Motor neuron (in vitro differentiated cells): ENCODE data around the gene INPP5A. TPM values are rescaled to one million over a fixed set of nuclear protein-coding genes. Genes with fewer than 3 reads are reported as not detected.
"Not testable (repeated sequence)": the region's sequence is repeated elsewhere in the genome, so short reads cannot be mapped to it uniquely, and the experiment has no call there.

Experiments used
- ATAC-seq, 8 experiments: fragments of 200-7000 bp; cut with Tn5 transposase; replicated peaks in 6 of 8; 2 replicates each; pipeline ENCODE4 v1.8.0; 2021; ENCODE audit warnings: mild to moderate bottlenecking in 8 of 8, moderate library complexity in 8 of 8
- H3K27ac ChIP-seq, 2 donors: fragments of 250-450 bp; sonication (Bioruptor Pico); 2 replicates each; pipeline ENCODE4 v1.9.0; 2021; ENCODE audit warnings: antibody characterized with exemption in 2 of 2, mild to moderate bottlenecking in 2 of 2, moderate library complexity in 1 of 2
- H3K4me1 ChIP-seq, 2 donors: fragments of 250-450 bp; sonication (Bioruptor Pico); replicated peaks in 1 of 2; 2 replicates each; pipeline ENCODE4 v1.6.1; 2021; ENCODE audit warnings: antibody characterized with exemption in 2 of 2, mild to moderate bottlenecking in 2 of 2, moderate library complexity in 1 of 2
- H3K4me3 ChIP-seq, 5 donors: fragments of 250-450 bp; sonication (Bioruptor Pico); 2 replicates each; pipeline ENCODE4 v1.9.0; 2021; ENCODE audit warnings: antibody characterized with exemption in 5 of 5, mild to moderate bottlenecking in 5 of 5, moderate library complexity in 4 of 5
- WGBS, 10 experiments: fragments of 450-650 bp; shearing (Covaris generic); methylation state at CpG; one replicate each; pipeline ENCODE4 v1.0.0; 2022; 5-methylcytosine and 5-hydroxymethylcytosine counted together
- in situ Hi-C, 9 experiments: fragments of 400-800 bp; cut with MboI; loops; one replicate each; pipeline ENCODE4 v1.15.0; 2021; ENCODE audit warnings: low sequenced_read_pairs in 9 of 9, low pct_unique_long_range_greater_than_20kb in 2 of 9; ENCODE audit not compliant: unreplicated experiment in 9 of 9
- total RNA-seq, 8 experiments: library from RNA; unstranded; fragments of 300-600 nt; gene quantifications; 2 replicates each; pipeline versions ENCODE4 v1.2.3 to v1.2.4, GENCODE V29; 2022

The INPP5A gene
- total RNA-seq, 8 experiments from 2014 or later: 13.2 to 45.0 (median 17.9) TPM

- 80 to 100% (median 96%) methylated on average over 1 to 4 of the region's 12 CpGs; no CpG with 5 or more reads in 7 of the 10 experiments for WGBS, 10 experiments
- H3K4me3 ChIP-seq, in situ Hi-C loops, H3K27ac ChIP-seq, ATAC-seq: not testable (repeated sequence)
- peaks cover 10 to 16% of the 10 kb centered on the region in 2 donors for H3K4me1 ChIP-seq
Measured at GRCh38 chr10:132572946-132573345, 35.4 kb downstream of the INPP5A start.

GRCh38 chr10:132574288-132574687 lies 36.7 kb downstream of the INPP5A start:
- in situ Hi-C loops: no loop called here
- ATAC-seq: no peak
- H3K4me1 ChIP-seq: peaks cover 10 to 20% of the 10 kb centered on the region in 2 donors
- WGBS, 10 experiments: 93 to 100% (median 94%) methylated on average over 1 to 7 of the region's 8 CpGs; no CpG with 5 or more reads in 3 of the 10 experiments
- H3K4me3 ChIP-seq: no peak overlapping the region
- no peak overlapping the region for H3K27ac ChIP-seq

GRCh38 chr10:132574783-132575319 lies 37.3 kb downstream of the INPP5A start:
- 0 to 87% (median 54%) methylated on average over 1 to 8 of the region's 19 CpGs; no CpG with 5 or more reads in 1 of the 10 experiments for WGBS, 10 experiments
- Histone ChIP-seq H3K4me1 (peaks cover 10 to 20% of the 10 kb centered on the region in 2 donors), H3K27ac (no peak overlapping the region), H3K4me3 (no peak overlapping the region)
- no peak for ATAC-seq
- in situ Hi-C loops: no loop called here

GRCh38 chr10:132575320-132576201 lies 38.0 kb downstream of the INPP5A start:
- Histone ChIP-seq H3K4me3 (no peak overlapping the region), H3K4me1 (peaks cover 10 to 20% of the 10 kb centered on the region in 2 donors), H3K27ac (no peak overlapping the region)
- 39 to 91% (median 60%) methylated on average over 1 to 10 of the region's 21 CpGs; no CpG with 5 or more reads in 3 of the 10 experiments for WGBS, 10 experiments
- in situ Hi-C loops: no loop called here
- peak in 2 of 8 experiments; percentile 15 to 54 for ATAC-seq

- no peak overlapping the region for H3K27ac ChIP-seq
- H3K4me3 ChIP-seq: no peak overlapping the region
- peaks cover 9 to 17% of the 10 kb centered on the region in 2 donors for H3K4me1 ChIP-seq
- in situ Hi-C loops: no loop called here
- ATAC-seq: no peak
- 60 to 100% (median 83%) methylated on average over 1 to 6 of the region's 19 CpGs; no CpG with 5 or more reads in 5 of the 10 experiments for WGBS, 10 experiments
Measured at GRCh38 chr10:132576671-132577349, 39.2 kb downstream of the INPP5A start.

GRCh38 chr10:132577350-132578003 lies 39.9 kb downstream of the INPP5A start:
- 45 to 86% (median 80%) methylated on average over 1 to 6 of the region's 16 CpGs; no CpG with 5 or more reads in 5 of the 10 experiments for WGBS, 10 experiments
- in situ Hi-C loops: no loop called here
- H3K4me1 ChIP-seq: peaks cover 4 to 12% of the 10 kb centered on the region in 2 donors
- ATAC-seq: peak in 4 of 8 experiments; percentile 15 to 48 (median 33)
- H3K27ac ChIP-seq: no peak overlapping the region
- H3K4me3 ChIP-seq: no peak overlapping the region

- in situ Hi-C loops: no loop called here
- peak in 3 of 8 experiments; percentile 18 to 32 (median 24) for ATAC-seq
- WGBS, 10 experiments: 70 to 80% (median 80%) methylated on average over 1 to 4 of the region's 19 CpGs; no CpG with 5 or more reads in 7 of the 10 experiments
Measured at GRCh38 chr10:132578287-132578951, 40.8 kb downstream of the INPP5A start.

GRCh38 chr10:132579027-132579859 lies 41.7 kb downstream of the INPP5A start:
- peaks cover 4 to 16% of the 10 kb centered on the region in 2 donors for H3K4me1 ChIP-seq
- H3K27ac ChIP-seq: no peak overlapping the region
- 95 to 100% (median 100%) methylated on average over 4 to 6 of the region's 29 CpGs; no CpG with 5 or more reads in 7 of the 10 experiments for WGBS, 10 experiments
- peak in 6 of 8 experiments; percentile 6 to 72 (median 56) for ATAC-seq
- in situ Hi-C loops: no loop called here
- no peak overlapping the region for H3K4me3 ChIP-seq

More at GRCh38 chr10:132578287-132578951, 40.8 kb downstream of the INPP5A start:
- Histone ChIP-seq H3K27ac (no peak overlapping the region), H3K4me1 (peaks cover 4 to 15% of the 10 kb centered on the region in 2 donors), H3K4me3 (no peak overlapping the region)

- ATAC-seq: no peak
- in situ Hi-C loops: no loop called here
- Histone ChIP-seq H3K4me1 (peaks cover 0 to 12% of the 10 kb centered on the region in 2 donors), H3K4me3 (no peak overlapping the region), H3K27ac (no peak overlapping the region)
- WGBS, 10 experiments: 73 to 100% (median 100%) methylated on average over 1 to 2 of the region's 5 CpGs; no CpG with 5 or more reads in 2 of the 10 experiments
Measured at GRCh38 chr10:132580143-132580542, 42.6 kb downstream of the INPP5A start.

- no peak for ATAC-seq
- Histone ChIP-seq H3K4me3 (no peak overlapping the region), H3K4me1 (peaks cover 0 to 8% of the 10 kb centered on the region in 2 donors), H3K27ac (no peak overlapping the region)
- WGBS, 10 experiments: 29 to 100% (median 80%) methylated on average over 1 of the region's 1 CpG; no CpG with 5 or more reads in 3 of the 10 experiments
- in situ Hi-C loops: no loop called here
Measured at GRCh38 chr10:132580617-132581016, 43.0 kb downstream of the INPP5A start.

- 60 to 100% (median 93%) methylated on average over 1 to 4 of the region's 4 CpGs; no CpG with 5 or more reads in 2 of the 10 experiments for WGBS, 10 experiments
- Histone ChIP-seq H3K4me1 (peaks cover 0 to 8% of the 10 kb centered on the region in 2 donors), H3K27ac (no peak overlapping the region), H3K4me3 (no peak overlapping the region)
- in situ Hi-C loops: no loop called here
- no peak for ATAC-seq
Measured at GRCh38 chr10:132582137-132582536, 44.5 kb downstream of the INPP5A start.
